Thymus (tissue), 11 donors: ENCODE measurements around the gene SYPL1. TPM values are rescaled to one million over a fixed set of nuclear protein-coding genes. Genes with fewer than 3 reads are reported as not detected.

Experiments
- DNase-seq, 9 donors: peaks; one replicate each; pipeline ENCODE4 v3.0.0-alpha.2; 2013; ENCODE audit warnings: low spot score in 9 of 9, low read depth in 6 of 9, missing footprints in 1 of 9
- H3K27ac ChIP-seq, 2 donors: one replicate each; pipeline ENCODE4 v1.5.1; 2013; ENCODE audit warnings: control low read depth in 1 of 2, low read depth in 1 of 2, low read length in 1 of 2, mild to moderate bottlenecking in 1 of 2, moderate library complexity in 1 of 2
- H3K27me3 ChIP-seq, 2 donors: one replicate each; pipeline ENCODE4 v1.5.1; 2013; ENCODE audit warnings: low read length in 1 of 2; ENCODE audit not compliant: control insufficient read depth in 2 of 2, insufficient read depth in 1 of 2
- H3K36me3 ChIP-seq, 2 donors: one replicate each; pipeline ENCODE4 v1.5.1; 2013; ENCODE audit warnings: low read length in 1 of 2, mild to moderate bottlenecking in 1 of 2, moderate library complexity in 1 of 2; ENCODE audit not compliant: control insufficient read depth in 2 of 2, insufficient read depth in 2 of 2
- H3K4me1 ChIP-seq, 2 donors: one replicate each; pipeline ENCODE4 v1.5.1; 2013; ENCODE audit warnings: low read length in 2 of 2; ENCODE audit not compliant: control insufficient read depth in 2 of 2, insufficient read depth in 2 of 2
- H3K4me3 ChIP-seq, 2 donors: one replicate each; pipeline ENCODE4 v1.5.1; 2013; ENCODE audit warnings: low read length in 2 of 2, control low read depth in 1 of 2, mild to moderate bottlenecking in 1 of 2
- H3K9me3 ChIP-seq, 2 donors: one replicate each; pipeline ENCODE4 v1.5.1; 2013; ENCODE audit warnings: low read length in 1 of 2, mild to moderate bottlenecking in 1 of 2; ENCODE audit not compliant: control insufficient read depth in 2 of 2, insufficient read depth in 1 of 2
- WGBS: extraction: QIAGEN DNeasy Blood & Tissue Kit; methylation state at CpG from one replicate; pipeline ENCODE4 v1.1.7; 2013; 5-methylcytosine and 5-hydroxymethylcytosine counted together
- polyA plus RNA-seq: library from polyadenylated mRNA; stranded (reverse); fragments of 200-250 nt; gene quantifications from one replicate; pipeline ENCODE4 v1.2.3, GENCODE V29; 2013
- total RNA-seq: library from RNA; stranded (reverse); fragments of 120-200 nt; gene quantifications from one replicate; pipeline ENCODE4 v1.2.4, GENCODE V29; 2013
- donor health status: healthy.

The SYPL1 gene
- total and polyA plus RNA-seq, 2 donors: 22.4 to 77.0 TPM

- H3K9me3 ChIP-seq: no peaks in the 10 kb centered on the region
- DNase-seq: no peak
- peaks cover 5 to 21% of the 10 kb centered on the region in 2 donors for H3K4me1 ChIP-seq
- no peak overlapping the region for H3K4me3 ChIP-seq
- 97% methylated on average over 11 of the region's 11 CpGs for WGBS
- H3K27ac ChIP-seq: no peak overlapping the region
- no peaks in the 10 kb centered on the region for H3K36me3 ChIP-seq
- H3K27me3 ChIP-seq: peaks cover 0 to 4% of the 10 kb centered on the region in 2 donors
Measured at GRCh38 chr7:106054156-106054910, 57.8 kb downstream of the SYPL1 start.

GRCh38 chr7:106053109-106053508, 59.0 kb downstream of the SYPL1 start:
- no peak for DNase-seq
- H3K9me3 ChIP-seq: no peaks in the 10 kb centered on the region
- H3K4me1 ChIP-seq: peaks cover 5 to 11% of the 10 kb centered on the region in 2 donors
- H3K36me3 ChIP-seq: no peaks in the 10 kb centered on the region
- WGBS: 96% methylated on average over 5 of the region's 5 CpGs
- peaks cover 0 to 4% of the 10 kb centered on the region in 2 donors for H3K27me3 ChIP-seq
- no peak overlapping the region for H3K4me3 ChIP-seq
- no peak overlapping the region for H3K27ac ChIP-seq

GRCh38 chr7:106052681-106053080, 59.4 kb downstream of the SYPL1 start:
- Histone ChIP-seq H3K36me3 (no peaks in the 10 kb centered on the region), H3K27me3 (peaks cover 0 to 4% of the 10 kb centered on the region in 2 donors), H3K4me3 (no peak overlapping the region), H3K9me3 (no peaks in the 10 kb centered on the region), H3K4me1 (peaks cover 3 to 7% of the 10 kb centered on the region in 2 donors), H3K27ac (no peak overlapping the region)
- WGBS: 97% methylated on average over 2 of the region's 2 CpGs
- DNase-seq: no peak

GRCh38 chr7:106050746-106051117, 61.4 kb downstream of the SYPL1 start:
- peaks cover 0 to 5% of the 10 kb centered on the region in 2 donors for H3K27me3 ChIP-seq
- no peaks in the 10 kb centered on the region for H3K4me1 ChIP-seq
- WGBS: 94% methylated on average over 5 of the region's 5 CpGs
- no peak overlapping the region for H3K27ac ChIP-seq
- no peak overlapping the region for H3K4me3 ChIP-seq
- H3K9me3 ChIP-seq: no peaks in the 10 kb centered on the region
- no peaks in the 10 kb centered on the region for H3K36me3 ChIP-seq
- no peak for DNase-seq

GRCh38 chr7:106050002-106050745, 61.9 kb downstream of the SYPL1 start:
- WGBS: 94% methylated on average over 13 of the region's 13 CpGs
- no peak overlapping the region for H3K27ac ChIP-seq
- no peak for DNase-seq

GRCh38 chr7:106049139-106049752, 62.9 kb downstream of the SYPL1 start:
- Histone ChIP-seq H3K4me1 (no peaks in the 10 kb centered on the region), H3K36me3 (no peaks in the 10 kb centered on the region), H3K9me3 (no peaks in the 10 kb centered on the region), H3K27ac (no peak overlapping the region), H3K27me3 (peaks cover 0 to 8% of the 10 kb centered on the region in 2 donors), H3K4me3 (no peak overlapping the region)
- WGBS: 90% methylated on average over 9 of the region's 9 CpGs
- no peak for DNase-seq

More at GRCh38 chr7:106050002-106050745, 61.9 kb downstream of the SYPL1 start:
- no peak overlapping the region for H3K4me3 ChIP-seq
- no peaks in the 10 kb centered on the region for H3K4me1 ChIP-seq
- H3K9me3 ChIP-seq: no peaks in the 10 kb centered on the region
- H3K36me3 ChIP-seq: no peaks in the 10 kb centered on the region
- peaks cover 0 to 5% of the 10 kb centered on the region in 2 donors for H3K27me3 ChIP-seq

GRCh38 chr7:106048706-106049020, 63.4 kb downstream of the SYPL1 start:
- no peaks in the 10 kb centered on the region for H3K4me1 ChIP-seq
- no peak overlapping the region for H3K4me3 ChIP-seq
- peaks cover 0 to 13% of the 10 kb centered on the region in 2 donors for H3K27me3 ChIP-seq
- H3K9me3 ChIP-seq: no peaks in the 10 kb centered on the region
- DNase-seq: no peak
- H3K36me3 ChIP-seq: no peaks in the 10 kb centered on the region
- H3K27ac ChIP-seq: no peak overlapping the region
- 97% methylated on average over 2 of the region's 2 CpGs for WGBS

GRCh38 chr7:106047818-106048705, 64.0 kb downstream of the SYPL1 start:
- DNase-seq: no peak
- H3K9me3 ChIP-seq: no peaks in the 10 kb centered on the region
- H3K27me3 ChIP-seq: peaks cover 0 to 12% of the 10 kb centered on the region in 2 donors
- no peak overlapping the region for H3K4me3 ChIP-seq
- no peak overlapping the region for H3K27ac ChIP-seq
- no peaks in the 10 kb centered on the region for H3K36me3 ChIP-seq
- 95% methylated on average over 10 of the region's 10 CpGs for WGBS
- no peaks in the 10 kb centered on the region for H3K4me1 ChIP-seq
